Loucy (cell line): ENCODE results near the gene XRCC3.

Experiments used
- EZH2phosphoT487 ChIP-seq: fragments of 200-600 bp; IDR thresholded peaks from 2 replicates; pipeline ENCODE4 v1.6.1; 2018; ENCODE audit warnings: antibody characterized with exemption, mild to moderate bottlenecking, moderate library complexity, borderline replicate concordance
- TF ChIP-seq, protein P1 (sequence below): fragments of 200-600 bp; sonication (generic); conservative IDR thresholded peaks from 2 replicates; pipeline ENCODE4 v1.5.1; 2014; ENCODE audit warnings: mild to moderate bottlenecking, antibody characterized with exemption, low read length

DNA sequence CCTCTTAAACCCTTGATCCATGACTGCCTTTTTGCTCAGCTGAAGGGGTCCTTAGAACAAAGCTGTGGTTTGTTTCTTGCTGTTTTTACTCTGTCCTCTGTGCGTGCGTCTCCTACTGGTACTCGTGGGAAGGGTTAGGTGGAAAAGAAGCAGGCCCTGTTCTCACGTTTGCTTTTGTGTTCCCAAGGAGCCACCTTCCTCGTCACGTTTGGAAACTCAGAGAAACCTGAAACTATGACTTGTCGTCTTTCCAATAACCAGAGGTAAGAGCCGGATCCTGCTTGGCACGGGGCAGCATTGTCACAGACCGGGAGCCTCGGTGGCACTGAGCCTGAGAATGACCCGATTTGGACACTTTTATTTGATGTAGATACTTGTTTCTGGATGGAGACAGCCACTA lies 13.5 kb upstream of the XRCC3 start:
- TF ChIP-seq, protein P1, sequence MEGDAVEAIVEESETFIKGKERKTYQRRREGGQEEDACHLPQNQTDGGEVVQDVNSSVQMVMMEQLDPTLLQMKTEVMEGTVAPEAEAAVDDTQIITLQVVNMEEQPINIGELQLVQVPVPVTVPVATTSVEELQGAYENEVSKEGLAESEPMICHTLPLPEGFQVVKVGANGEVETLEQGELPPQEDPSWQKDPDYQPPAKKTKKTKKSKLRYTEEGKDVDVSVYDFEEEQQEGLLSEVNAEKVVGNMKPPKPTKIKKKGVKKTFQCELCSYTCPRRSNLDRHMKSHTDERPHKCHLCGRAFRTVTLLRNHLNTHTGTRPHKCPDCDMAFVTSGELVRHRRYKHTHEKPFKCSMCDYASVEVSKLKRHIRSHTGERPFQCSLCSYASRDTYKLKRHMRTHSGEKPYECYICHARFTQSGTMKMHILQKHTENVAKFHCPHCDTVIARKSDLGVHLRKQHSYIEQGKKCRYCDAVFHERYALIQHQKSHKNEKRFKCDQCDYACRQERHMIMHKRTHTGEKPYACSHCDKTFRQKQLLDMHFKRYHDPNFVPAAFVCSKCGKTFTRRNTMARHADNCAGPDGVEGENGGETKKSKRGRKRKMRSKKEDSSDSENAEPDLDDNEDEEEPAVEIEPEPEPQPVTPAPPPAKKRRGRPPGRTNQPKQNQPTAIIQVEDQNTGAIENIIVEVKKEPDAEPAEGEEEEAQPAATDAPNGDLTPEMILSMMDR: no peak
- no peak for TF ChIP-seq EZH2phosphoT487
